H1 (cell line): Measurements from ENCODE around the gene TBC1D7.

Experiments used
- CHD7 ChIP-seq: fragments of 300-600 bp; sonication (generic); IDR thresholded peaks from 2 replicates; pipeline ENCODE4 v1.7.1; 2012; ENCODE audit warnings: low read length, moderate library complexity, mild to moderate bottlenecking, inconsistent platforms; ENCODE audit not compliant: insufficient replicate concordance
- POLR2A ChIP-seq, 2 experiments: IDR thresholded peaks; 1 replicate in 1 of 2; 2 replicates in 1 of 2; pipeline ENCODE4 v1.6.1; 2011; ENCODE audit warnings: low read depth in 2 of 2, low read length in 2 of 2, mild to moderate bottlenecking in 2 of 2; ENCODE audit errors: control extremely low read depth in 1 of 2
- POLR2AphosphoS5 ChIP-seq: IDR thresholded peaks from 2 replicates; pipeline ENCODE4 v1.6.1; 2011; ENCODE audit warnings: low read depth, low read length
- SIN3A ChIP-seq, 2 experiments: IDR thresholded peaks in 1 of 2; conservative IDR thresholded peaks in 1 of 2; 2 replicates each; pipeline ENCODE4 v1.6.1; 2011 to 2012; ENCODE audit warnings: low read length in 2 of 2, improper control_type of control experiment in 1 of 2, low read depth in 1 of 2, mild to moderate bottlenecking in 1 of 2
- SP1 ChIP-seq: IDR thresholded peaks from 2 replicates; pipeline ENCODE4 v1.6.1; 2011; ENCODE audit warnings: low read depth, low read length
- TF ChIP-seq, protein P1 (sequence below), 3 experiments: IDR thresholded peaks; 1 replicate in 2 of 3; 2 replicates in 1 of 3; pipeline versions ENCODE4 v1.5.1 to v1.6.1; 2011; ENCODE audit warnings: low read length in 3 of 3, mild to moderate bottlenecking in 3 of 3, inconsistent platforms in 2 of 3, low read depth in 1 of 3, moderate library complexity in 1 of 3; ENCODE audit not compliant: insufficient read depth in 1 of 3; ENCODE audit errors: control extremely low read depth in 1 of 3
- TF ChIP-seq, protein P2 (sequence below): IDR thresholded peaks from 2 replicates; pipeline ENCODE4 v1.6.1; 2012; ENCODE audit warnings: inconsistent platforms

DNA sequence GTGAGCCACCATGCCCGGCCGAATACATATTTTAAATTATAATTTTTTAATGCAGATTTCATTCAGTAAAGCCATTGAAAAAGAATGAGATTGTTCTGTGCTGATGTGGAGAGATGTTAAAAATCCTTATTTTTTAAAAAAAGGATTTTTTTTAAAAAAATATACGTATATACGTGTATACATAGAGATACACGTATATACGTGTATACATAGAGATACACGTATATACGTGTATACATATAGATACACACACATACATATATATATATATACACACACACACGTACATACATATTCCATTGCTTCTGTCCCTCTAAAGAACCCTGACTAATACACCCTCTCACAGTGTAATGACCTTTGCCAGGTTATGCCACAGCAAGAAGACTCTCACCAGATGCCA is 23.8 kb upstream of the TBC1D7 start:
- TF ChIP-seq POLR2A (IDR thresholded peaks at IDR 0.05; ENCODE audit: control extremely low read depth in 1 of 2, low read depth in 2 of 2, low read length in 2 of 2) = no peak
- no peak for TF ChIP-seq SP1
- TF ChIP-seq SIN3A (conservative IDR thresholded peaks at IDR 0.05 in 1 of 2, IDR thresholded peaks at IDR 0.05 in 1 of 2; ENCODE audit: low read depth in 1 of 2, low read length in 2 of 2) = no peak
- TF ChIP-seq, protein P1, sequence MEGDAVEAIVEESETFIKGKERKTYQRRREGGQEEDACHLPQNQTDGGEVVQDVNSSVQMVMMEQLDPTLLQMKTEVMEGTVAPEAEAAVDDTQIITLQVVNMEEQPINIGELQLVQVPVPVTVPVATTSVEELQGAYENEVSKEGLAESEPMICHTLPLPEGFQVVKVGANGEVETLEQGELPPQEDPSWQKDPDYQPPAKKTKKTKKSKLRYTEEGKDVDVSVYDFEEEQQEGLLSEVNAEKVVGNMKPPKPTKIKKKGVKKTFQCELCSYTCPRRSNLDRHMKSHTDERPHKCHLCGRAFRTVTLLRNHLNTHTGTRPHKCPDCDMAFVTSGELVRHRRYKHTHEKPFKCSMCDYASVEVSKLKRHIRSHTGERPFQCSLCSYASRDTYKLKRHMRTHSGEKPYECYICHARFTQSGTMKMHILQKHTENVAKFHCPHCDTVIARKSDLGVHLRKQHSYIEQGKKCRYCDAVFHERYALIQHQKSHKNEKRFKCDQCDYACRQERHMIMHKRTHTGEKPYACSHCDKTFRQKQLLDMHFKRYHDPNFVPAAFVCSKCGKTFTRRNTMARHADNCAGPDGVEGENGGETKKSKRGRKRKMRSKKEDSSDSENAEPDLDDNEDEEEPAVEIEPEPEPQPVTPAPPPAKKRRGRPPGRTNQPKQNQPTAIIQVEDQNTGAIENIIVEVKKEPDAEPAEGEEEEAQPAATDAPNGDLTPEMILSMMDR (IDR thresholded peaks at IDR 0.05; ENCODE audit: control extremely low read depth in 1 of 3, insufficient read depth in 1 of 3, low read depth in 1 of 3, low read length in 3 of 3) = no peak
- no peak for TF ChIP-seq CHD7
- TF ChIP-seq, protein P2, sequence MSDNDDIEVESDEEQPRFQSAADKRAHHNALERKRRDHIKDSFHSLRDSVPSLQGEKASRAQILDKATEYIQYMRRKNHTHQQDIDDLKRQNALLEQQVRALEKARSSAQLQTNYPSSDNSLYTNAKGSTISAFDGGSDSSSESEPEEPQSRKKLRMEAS = no peak
- TF ChIP-seq POLR2AphosphoS5 = no peak
